Ascending aorta (tissue), 2 donors: Measurements from ENCODE around the gene OR4A15. TPM values are rescaled to one million over a fixed set of nuclear protein-coding genes. Genes with fewer than 3 reads are reported as not detected.

Experiments used
- DNase-seq, 2 donors: peaks; one replicate each; pipeline ENCODE4 v3.0.0-alpha.2; 2019; ENCODE audit warnings: low spot score in 2 of 2
- H3K27ac ChIP-seq, 2 donors: fragments of 200-600 bp; sonication (generic); one replicate each; pipeline ENCODE4 v1.5.1; 2016 to 2017; ENCODE audit warnings: mild to moderate bottlenecking in 1 of 2
- H3K27me3 ChIP-seq: fragments of 200-600 bp; sonication (generic); one replicate; pipeline ENCODE4 v1.5.1; 2017
- H3K36me3 ChIP-seq, 2 donors: fragments of 200-600 bp; sonication (generic); one replicate each; pipeline ENCODE4 v1.5.1; 2016
- H3K4me1 ChIP-seq, 2 donors: fragments of 200-600 bp; sonication (generic); one replicate each; pipeline ENCODE4 v1.5.1; 2016 to 2017; ENCODE audit warnings: mild to moderate bottlenecking in 1 of 2
- H3K4me3 ChIP-seq, 2 donors: fragments of 200-600 bp; sonication (generic); one replicate each; pipeline ENCODE4 v1.5.1; 2016 to 2017; ENCODE audit warnings: mild to moderate bottlenecking in 1 of 2
- H3K9me3 ChIP-seq, 2 donors: fragments of 200-600 bp; sonication (generic); one replicate each; pipeline ENCODE4 v1.5.1; 2016
- CTCF ChIP-seq, 3 experiments: fragments of 200-600 bp in 2 of 3; fragments of 450-650 bp in 1 of 3; sonication (generic) in 2 of 3; IDR thresholded peaks; one replicate each; pipeline ENCODE4 v1.5.1; 2016 to 2019; ENCODE audit warnings: antibody characterized with exemption in 3 of 3, mild to moderate bottlenecking in 1 of 3, moderate library complexity in 1 of 3
- intact Hi-C: fragments of 100-400 bp; cut with DNase I; formaldehyde crosslinking; loops from one replicate; pipeline ENCODE4 v1.15.1; 2023
- total RNA-seq: library from RNA; depleted of rRNA; stranded (reverse); fragments of >200 nt; gene quantifications from one replicate; pipeline ENCODE4 v1.1.0, GENCODE V29; 2016

OR4A15 gene
- not detected for total RNA-seq

GRCh38 chr11:55367674-55368073 lies at the start of gene OR4A15:
Gene OR4A15 (plus strand): TSS chr11:55367974. CDS start chr11:55367974, 0 bp downstream.
- H3K4me3 ChIP-seq, result no peak within 1 kb of the TSS
- H3K4me1 ChIP-seq, result no peaks in the 10 kb centered on the region
- TF ChIP-seq CTCF (IDR thresholded peaks at IDR 0.05), result no peak
- DNase-seq, result no peak
- no peaks in the 10 kb centered on the region for H3K9me3 ChIP-seq
- intact Hi-C loops, result no loop called here
- H3K36me3 ChIP-seq, result no peaks in the 10 kb centered on the region
- no peaks in the 10 kb centered on the region for H3K27me3 ChIP-seq
- no peak within 1 kb of the TSS for H3K27ac ChIP-seq

DNA sequence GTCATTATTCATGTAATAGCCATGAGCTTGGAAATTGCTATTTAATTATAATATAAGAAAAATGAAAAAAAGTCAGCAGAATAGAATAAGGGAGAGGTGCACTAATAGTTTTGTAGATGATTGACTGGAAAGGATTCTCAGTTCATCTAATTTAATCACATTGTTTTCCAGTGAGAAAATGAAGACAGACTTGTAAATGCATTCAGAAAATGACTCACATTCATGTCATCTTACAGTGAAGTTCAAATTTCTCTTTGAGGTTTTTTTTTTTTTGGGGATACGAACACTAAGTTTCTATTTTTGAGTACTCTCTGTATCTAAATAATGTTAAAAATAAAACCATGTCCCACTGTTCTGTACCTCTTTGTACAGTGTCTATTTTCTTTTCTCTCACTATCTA lies 43.3 kb upstream of the OR4A15 start:
- H3K36me3 ChIP-seq, result no peaks in the 10 kb centered on the region
- H3K9me3 ChIP-seq, result no peaks in the 10 kb centered on the region
- TF ChIP-seq CTCF (IDR thresholded peaks at IDR 0.05), result no peak
- no peaks in the 10 kb centered on the region for H3K27me3 ChIP-seq
- H3K4me1 ChIP-seq, result no peaks in the 10 kb centered on the region
- no peak overlapping the region for H3K4me3 ChIP-seq
- no peak overlapping the region for H3K27ac ChIP-seq
- DNase-seq, result no peak
- intact Hi-C loops, result no loop called here

DNA sequence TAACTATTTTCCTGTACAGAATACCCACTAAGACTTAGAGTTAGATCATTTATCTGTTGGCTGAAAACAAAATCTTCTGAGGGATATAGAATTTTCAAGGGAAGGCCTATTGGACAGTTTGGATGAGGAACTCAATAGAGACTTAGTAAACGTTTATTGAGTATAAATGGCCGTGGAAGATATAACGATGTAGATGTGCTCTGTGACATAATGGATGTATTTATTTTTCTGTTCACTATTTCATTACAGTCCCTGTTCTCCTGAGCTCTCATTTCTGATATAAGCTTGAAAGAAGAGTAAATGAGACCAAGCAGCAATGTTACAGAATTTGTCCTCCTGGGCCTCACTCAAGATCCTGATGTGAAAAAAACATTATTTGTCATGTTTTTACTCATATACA lies 24.9 kb upstream of the OR4A15 start, which contains the start of gene OR4A16:
Gene OR4A16 (plus strand): TSS at position 301 of the 400 bp plus-strand sequence. CDS start 0 bp downstream, at position 301.
- intact Hi-C loops, result no loop called here

GRCh38 chr11:55345306-55345705 lies 22.5 kb upstream of the OR4A15 start:
- no peak overlapping the region for H3K4me3 ChIP-seq
- H3K27me3 ChIP-seq, result no peaks in the 10 kb centered on the region
- no peak for TF ChIP-seq CTCF (IDR thresholded peaks at IDR 0.05)
- no peak for DNase-seq
- H3K36me3 ChIP-seq, result no peaks in the 10 kb centered on the region
- H3K27ac ChIP-seq, result no peak overlapping the region
- H3K9me3 ChIP-seq, result no peaks in the 10 kb centered on the region
- intact Hi-C loops, result no loop called here
- H3K4me1 ChIP-seq, result no peaks in the 10 kb centered on the region

More for the DNA sequence above, 24.9 kb upstream of the OR4A15 start, which contains the start of gene OR4A16:
- no peak for DNase-seq
- no peaks in the 10 kb centered on the region for H3K27me3 ChIP-seq
- H3K4me1 ChIP-seq, result no peaks in the 10 kb centered on the region
- H3K4me3 ChIP-seq, result no peak within 1 kb of the TSS
- TF ChIP-seq CTCF (IDR thresholded peaks at IDR 0.05), result no peak
- H3K9me3 ChIP-seq, result no peaks in the 10 kb centered on the region
- no peak within 1 kb of the TSS for H3K27ac ChIP-seq
- H3K36me3 ChIP-seq, result no peaks in the 10 kb centered on the region

DNA sequence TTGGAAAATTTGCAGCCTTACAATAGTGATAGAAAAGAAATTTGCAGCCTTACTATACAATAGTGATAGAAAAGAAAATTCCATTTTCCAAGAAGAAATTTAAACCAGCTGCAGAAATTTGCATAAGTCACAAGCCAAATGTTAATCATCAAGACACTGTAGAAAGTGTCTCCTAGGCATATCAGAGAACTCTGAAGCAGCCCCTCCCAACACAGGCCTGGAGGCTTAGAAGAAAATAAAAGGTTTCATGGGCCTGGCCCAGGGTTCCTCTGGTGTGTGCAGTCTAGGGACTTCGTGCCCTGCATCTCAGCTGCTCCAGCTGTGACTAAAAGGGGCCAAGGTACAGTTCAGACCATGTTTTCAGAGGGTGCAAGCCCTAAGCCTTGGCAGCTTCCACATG lies 18.7 kb upstream of the OR4A15 start:
- intact Hi-C loops, result no loop called here
- no peak for TF ChIP-seq CTCF (IDR thresholded peaks at IDR 0.05)

More for the DNA sequence above, 18.7 kb upstream of the OR4A15 start:
- Histone ChIP-seq H3K9me3 (no peaks in the 10 kb centered on the region), H3K4me1 (no peaks in the 10 kb centered on the region), H3K27ac (no peak overlapping the region), H3K4me3 (no peak overlapping the region), H3K27me3 (no peaks in the 10 kb centered on the region), H3K36me3 (no peaks in the 10 kb centered on the region)
- no peak for DNase-seq
